GM12878 (cell line): ENCODE measurements around the gene TRIM50.

ENCODE experiments used
- CREB1 ChIP-seq: IDR thresholded peaks from 2 replicates; pipeline ENCODE4 v1.6.1; 2012; ENCODE audit warnings: low read depth, mild to moderate bottlenecking, inconsistent platforms
- EZH2 ChIP-seq: IDR thresholded peaks from 2 replicates; pipeline ENCODE4 v1.6.1; 2012; ENCODE audit warnings: low read depth, mild to moderate bottlenecking, control low read depth, inconsistent platforms, low read length, borderline replicate concordance; ENCODE audit not compliant: control insufficient read depth
- MYB ChIP-seq: fragments of 150-350 bp; IDR thresholded peaks from 2 replicates; pipeline ENCODE4 v1.6.1; 2014; ENCODE audit warnings: mild to moderate bottlenecking, low read depth, low read length, borderline replicate concordance
- NBN ChIP-seq: fragments of 450-650 bp; IDR thresholded peaks from 2 replicates; pipeline ENCODE4 v1.6.1; 2016
- POLR2A ChIP-seq: IDR thresholded peaks from 2 replicates; pipeline ENCODE4 v1.6.1; 2011; ENCODE audit warnings: low read depth, mild to moderate bottlenecking, low read length
- POLR2AphosphoS2 ChIP-seq: IDR thresholded peaks from 2 replicates; pipeline ENCODE4 v1.6.1; 2011; ENCODE audit warnings: low read depth, mild to moderate bottlenecking, low read length, improper control_type of control experiment, moderate library complexity
- RAD21 ChIP-seq: IDR thresholded peaks from 2 replicates; pipeline ENCODE4 v1.6.1; 2011; ENCODE audit warnings: mild to moderate bottlenecking, low read depth, low read length, moderate library complexity; ENCODE audit not compliant: insufficient read depth
- ZNF384 ChIP-seq: IDR thresholded peaks from 2 replicates; pipeline ENCODE4 v1.6.1; 2012; ENCODE audit warnings: low read depth, mild to moderate bottlenecking, low read length, improper control_type of control experiment, borderline replicate concordance
- TF ChIP-seq, protein P1 (sequence below), 3 experiments: IDR thresholded peaks in 2 of 3; conservative IDR thresholded peaks in 1 of 3; 2 replicates each; pipeline ENCODE4 v1.5.1; 2011; ENCODE audit warnings: low read depth in 3 of 3, low read length in 3 of 3, mild to moderate bottlenecking in 3 of 3, control low read depth in 2 of 3, moderate library complexity in 2 of 3, inconsistent platforms in 1 of 3, mixed read lengths in 1 of 3; ENCODE audit not compliant: control insufficient read depth in 2 of 3, insufficient read depth in 1 of 3; ENCODE audit errors: extremely low read depth in 1 of 3
- TF ChIP-seq, protein P2 (sequence below): IDR thresholded peaks from 2 replicates; pipeline ENCODE4 v1.6.1; 2012; ENCODE audit warnings: mild to moderate bottlenecking, low read depth, low read length
- TF ChIP-seq, protein P3 (sequence below): fragments of 450-650 bp; IDR thresholded peaks from 2 replicates; pipeline ENCODE4 v1.6.1; 2017; ENCODE audit warnings: mild to moderate bottlenecking

DNA sequence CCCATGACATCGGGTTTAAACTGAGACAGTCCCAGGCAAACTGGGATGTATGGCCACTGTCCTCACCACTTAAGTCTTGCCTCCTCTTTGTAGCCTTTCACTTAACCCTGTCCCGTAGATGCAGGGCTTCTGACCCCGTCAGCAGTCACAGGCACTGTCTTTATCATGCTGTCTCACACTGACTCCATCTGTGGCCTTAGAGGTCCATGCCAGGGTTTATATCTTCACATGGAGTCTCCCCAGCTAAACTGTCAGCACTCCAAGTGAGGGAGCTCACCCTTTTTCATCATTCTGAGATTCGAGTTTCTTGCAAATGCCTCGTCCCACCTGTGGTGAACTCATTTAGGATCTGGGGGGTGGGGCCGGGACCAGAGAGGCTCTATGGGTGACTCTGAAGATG, 2.9 kb upstream of the TRIM50 start:
- TF ChIP-seq RAD21, result no peak
- no peak for TF ChIP-seq EZH2
- TF ChIP-seq POLR2A, result no peak
- TF ChIP-seq, protein P1, sequence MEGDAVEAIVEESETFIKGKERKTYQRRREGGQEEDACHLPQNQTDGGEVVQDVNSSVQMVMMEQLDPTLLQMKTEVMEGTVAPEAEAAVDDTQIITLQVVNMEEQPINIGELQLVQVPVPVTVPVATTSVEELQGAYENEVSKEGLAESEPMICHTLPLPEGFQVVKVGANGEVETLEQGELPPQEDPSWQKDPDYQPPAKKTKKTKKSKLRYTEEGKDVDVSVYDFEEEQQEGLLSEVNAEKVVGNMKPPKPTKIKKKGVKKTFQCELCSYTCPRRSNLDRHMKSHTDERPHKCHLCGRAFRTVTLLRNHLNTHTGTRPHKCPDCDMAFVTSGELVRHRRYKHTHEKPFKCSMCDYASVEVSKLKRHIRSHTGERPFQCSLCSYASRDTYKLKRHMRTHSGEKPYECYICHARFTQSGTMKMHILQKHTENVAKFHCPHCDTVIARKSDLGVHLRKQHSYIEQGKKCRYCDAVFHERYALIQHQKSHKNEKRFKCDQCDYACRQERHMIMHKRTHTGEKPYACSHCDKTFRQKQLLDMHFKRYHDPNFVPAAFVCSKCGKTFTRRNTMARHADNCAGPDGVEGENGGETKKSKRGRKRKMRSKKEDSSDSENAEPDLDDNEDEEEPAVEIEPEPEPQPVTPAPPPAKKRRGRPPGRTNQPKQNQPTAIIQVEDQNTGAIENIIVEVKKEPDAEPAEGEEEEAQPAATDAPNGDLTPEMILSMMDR (IDR thresholded peaks at IDR 0.05 in 2 of 3, conservative IDR thresholded peaks at IDR 0.05 in 1 of 3; ENCODE audit: control insufficient read depth in 2 of 3, extremely low read depth in 1 of 3, insufficient read depth in 1 of 3, low read depth in 3 of 3, low read length in 3 of 3), result no peak
- TF ChIP-seq, protein P2, sequence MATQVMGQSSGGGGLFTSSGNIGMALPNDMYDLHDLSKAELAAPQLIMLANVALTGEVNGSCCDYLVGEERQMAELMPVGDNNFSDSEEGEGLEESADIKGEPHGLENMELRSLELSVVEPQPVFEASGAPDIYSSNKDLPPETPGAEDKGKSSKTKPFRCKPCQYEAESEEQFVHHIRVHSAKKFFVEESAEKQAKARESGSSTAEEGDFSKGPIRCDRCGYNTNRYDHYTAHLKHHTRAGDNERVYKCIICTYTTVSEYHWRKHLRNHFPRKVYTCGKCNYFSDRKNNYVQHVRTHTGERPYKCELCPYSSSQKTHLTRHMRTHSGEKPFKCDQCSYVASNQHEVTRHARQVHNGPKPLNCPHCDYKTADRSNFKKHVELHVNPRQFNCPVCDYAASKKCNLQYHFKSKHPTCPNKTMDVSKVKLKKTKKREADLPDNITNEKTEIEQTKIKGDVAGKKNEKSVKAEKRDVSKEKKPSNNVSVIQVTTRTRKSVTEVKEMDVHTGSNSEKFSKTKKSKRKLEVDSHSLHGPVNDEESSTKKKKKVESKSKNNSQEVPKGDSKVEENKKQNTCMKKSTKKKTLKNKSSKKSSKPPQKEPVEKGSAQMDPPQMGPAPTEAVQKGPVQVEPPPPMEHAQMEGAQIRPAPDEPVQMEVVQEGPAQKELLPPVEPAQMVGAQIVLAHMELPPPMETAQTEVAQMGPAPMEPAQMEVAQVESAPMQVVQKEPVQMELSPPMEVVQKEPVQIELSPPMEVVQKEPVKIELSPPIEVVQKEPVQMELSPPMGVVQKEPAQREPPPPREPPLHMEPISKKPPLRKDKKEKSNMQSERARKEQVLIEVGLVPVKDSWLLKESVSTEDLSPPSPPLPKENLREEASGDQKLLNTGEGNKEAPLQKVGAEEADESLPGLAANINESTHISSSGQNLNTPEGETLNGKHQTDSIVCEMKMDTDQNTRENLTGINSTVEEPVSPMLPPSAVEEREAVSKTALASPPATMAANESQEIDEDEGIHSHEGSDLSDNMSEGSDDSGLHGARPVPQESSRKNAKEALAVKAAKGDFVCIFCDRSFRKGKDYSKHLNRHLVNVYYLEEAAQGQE, result no peak
- TF ChIP-seq POLR2AphosphoS2, result no peak
- TF ChIP-seq NBN, result no peak
- no peak for TF ChIP-seq CREB1
- no peak for TF ChIP-seq ZNF384
- TF ChIP-seq, protein P3, sequence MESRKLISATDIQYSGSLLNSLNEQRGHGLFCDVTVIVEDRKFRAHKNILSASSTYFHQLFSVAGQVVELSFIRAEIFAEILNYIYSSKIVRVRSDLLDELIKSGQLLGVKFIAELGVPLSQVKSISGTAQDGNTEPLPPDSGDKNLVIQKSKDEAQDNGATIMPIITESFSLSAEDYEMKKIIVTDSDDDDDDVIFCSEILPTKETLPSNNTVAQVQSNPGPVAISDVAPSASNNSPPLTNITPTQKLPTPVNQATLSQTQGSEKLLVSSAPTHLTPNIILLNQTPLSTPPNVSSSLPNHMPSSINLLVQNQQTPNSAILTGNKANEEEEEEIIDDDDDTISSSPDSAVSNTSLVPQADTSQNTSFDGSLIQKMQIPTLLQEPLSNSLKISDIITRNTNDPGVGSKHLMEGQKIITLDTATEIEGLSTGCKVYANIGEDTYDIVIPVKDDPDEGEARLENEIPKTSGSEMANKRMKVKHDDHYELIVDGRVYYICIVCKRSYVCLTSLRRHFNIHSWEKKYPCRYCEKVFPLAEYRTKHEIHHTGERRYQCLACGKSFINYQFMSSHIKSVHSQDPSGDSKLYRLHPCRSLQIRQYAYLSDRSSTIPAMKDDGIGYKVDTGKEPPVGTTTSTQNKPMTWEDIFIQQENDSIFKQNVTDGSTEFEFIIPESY, result no peak
- TF ChIP-seq MYB, result no peak
